H1 (cell line): ENCODE data around the gene EXOC1.

Experiments
- CBX5 ChIP-seq: fragments of 300-800, 300-1000 bp; sonication (generic); IDR thresholded peaks from 2 replicates; pipeline ENCODE4 v1.7.1; 2016; ENCODE audit warnings: antibody characterized with exemption, low read length, low read depth
- CHD1 ChIP-seq: IDR thresholded peaks from 2 replicates; pipeline ENCODE4 v1.6.1; 2012; ENCODE audit warnings: low read depth, low read length, improper control_type of control experiment
- FOSL1 ChIP-seq: IDR thresholded peaks from 2 replicates; pipeline ENCODE4 v1.6.1; 2011; ENCODE audit warnings: mild to moderate bottlenecking, low read depth, low read length, moderate library complexity; ENCODE audit not compliant: insufficient read depth
- MAFK ChIP-seq: IDR thresholded peaks from 2 replicates; pipeline ENCODE4 v1.6.1; 2012; ENCODE audit warnings: low read depth, mild to moderate bottlenecking, improper control_type of control experiment, low read length
- POLR2AphosphoS5 ChIP-seq: IDR thresholded peaks from 2 replicates; pipeline ENCODE4 v1.6.1; 2011; ENCODE audit warnings: low read depth, low read length
- SRF ChIP-seq: IDR thresholded peaks from 2 replicates; pipeline ENCODE4 v1.6.1; 2011; ENCODE audit warnings: mild to moderate bottlenecking, low read depth, low read length, moderate library complexity
- TF ChIP-seq, protein P1 (sequence below), 3 experiments: IDR thresholded peaks; 1 replicate in 2 of 3; 2 replicates in 1 of 3; pipeline versions ENCODE4 v1.5.1 to v1.6.1; 2011; ENCODE audit warnings: low read length in 3 of 3, mild to moderate bottlenecking in 3 of 3, inconsistent platforms in 2 of 3, low read depth in 1 of 3, moderate library complexity in 1 of 3; ENCODE audit not compliant: insufficient read depth in 1 of 3; ENCODE audit errors: control extremely low read depth in 1 of 3

DNA sequence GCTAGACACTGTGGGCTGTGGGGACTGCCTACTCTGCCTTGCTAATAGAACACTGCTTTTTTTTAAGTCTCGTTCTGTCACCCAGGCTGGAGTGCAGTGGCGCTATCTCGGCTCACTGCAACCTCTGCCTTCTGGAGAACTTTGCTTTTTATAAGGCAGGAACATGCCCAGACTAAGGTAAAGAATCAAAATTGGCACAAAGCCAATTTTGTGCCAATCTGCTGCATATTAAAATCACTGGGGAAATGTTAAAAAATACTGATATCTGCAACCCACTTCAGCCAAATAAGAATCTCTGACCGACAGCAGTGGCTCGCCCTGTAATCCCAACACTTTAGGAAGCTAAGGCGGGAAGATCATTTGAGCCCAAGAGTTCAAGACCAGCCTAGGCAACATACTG is 58.8 kb downstream of the EXOC1 start:
- TF ChIP-seq SRF (no peak), MAFK (no peak), FOSL1 (no peak), CBX5 (no peak), POLR2AphosphoS5 (no peak), CHD1 (no peak)
- TF ChIP-seq, protein P1, sequence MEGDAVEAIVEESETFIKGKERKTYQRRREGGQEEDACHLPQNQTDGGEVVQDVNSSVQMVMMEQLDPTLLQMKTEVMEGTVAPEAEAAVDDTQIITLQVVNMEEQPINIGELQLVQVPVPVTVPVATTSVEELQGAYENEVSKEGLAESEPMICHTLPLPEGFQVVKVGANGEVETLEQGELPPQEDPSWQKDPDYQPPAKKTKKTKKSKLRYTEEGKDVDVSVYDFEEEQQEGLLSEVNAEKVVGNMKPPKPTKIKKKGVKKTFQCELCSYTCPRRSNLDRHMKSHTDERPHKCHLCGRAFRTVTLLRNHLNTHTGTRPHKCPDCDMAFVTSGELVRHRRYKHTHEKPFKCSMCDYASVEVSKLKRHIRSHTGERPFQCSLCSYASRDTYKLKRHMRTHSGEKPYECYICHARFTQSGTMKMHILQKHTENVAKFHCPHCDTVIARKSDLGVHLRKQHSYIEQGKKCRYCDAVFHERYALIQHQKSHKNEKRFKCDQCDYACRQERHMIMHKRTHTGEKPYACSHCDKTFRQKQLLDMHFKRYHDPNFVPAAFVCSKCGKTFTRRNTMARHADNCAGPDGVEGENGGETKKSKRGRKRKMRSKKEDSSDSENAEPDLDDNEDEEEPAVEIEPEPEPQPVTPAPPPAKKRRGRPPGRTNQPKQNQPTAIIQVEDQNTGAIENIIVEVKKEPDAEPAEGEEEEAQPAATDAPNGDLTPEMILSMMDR (IDR thresholded peaks at IDR 0.05; ENCODE audit: control extremely low read depth in 1 of 3, insufficient read depth in 1 of 3, low read depth in 1 of 3, low read length in 3 of 3): no peak
